Muscle layer of colon (tissue), 2 donors: ENCODE measurements around the gene AUTS2.

Experiments used
- H3K27ac ChIP-seq: one replicate; pipeline ENCODE4 v1.7.0; 2013; ENCODE audit warnings: low read depth, mild to moderate bottlenecking, low read length, moderate library complexity
- H3K27me3 ChIP-seq, 2 donors: one replicate each; pipeline ENCODE4 v1.7.0; 2013; ENCODE audit warnings: low read length in 2 of 2, mild to moderate bottlenecking in 2 of 2; ENCODE audit not compliant: insufficient read depth in 2 of 2, control insufficient read depth in 1 of 2
- H3K36me3 ChIP-seq: one replicate; pipeline ENCODE4 v1.7.0; 2013; ENCODE audit warnings: mild to moderate bottlenecking, low read length; ENCODE audit not compliant: insufficient read depth
- H3K4me1 ChIP-seq: one replicate; pipeline ENCODE4 v1.7.0; 2013; ENCODE audit warnings: mild to moderate bottlenecking, low read length; ENCODE audit not compliant: insufficient read depth
- H3K4me3 ChIP-seq, 2 donors: one replicate each; pipeline ENCODE4 v1.7.0; 2013; ENCODE audit warnings: low read length in 2 of 2, low read depth in 1 of 2, mild to moderate bottlenecking in 1 of 2, moderate library complexity in 1 of 2
- H3K9ac ChIP-seq: one replicate; pipeline ENCODE4 v1.7.0; 2013; ENCODE audit warnings: low read length
- H3K9me3 ChIP-seq: one replicate; pipeline ENCODE4 v1.7.0; 2013; ENCODE audit warnings: mild to moderate bottlenecking, low read length
- donor health status: abdominal sarcoma.
- donor health status: Adenocarcinoma of cecum.

Gene AUTS2

GRCh38 chr7:69857014-69857413 lies 258.7 kb downstream of the AUTS2 start:
- Histone ChIP-seq H3K4me1 (peaks cover 4% of the 10 kb centered on the region), H3K9ac (no peak overlapping the region), H3K4me3 (no peak overlapping the region), H3K36me3 (no peaks in the 10 kb centered on the region), H3K27me3 (no peaks in the 10 kb centered on the region), H3K9me3 (no peaks in the 10 kb centered on the region), H3K27ac (no peak overlapping the region)

GRCh38 chr7:69858471-69858870 lies 260.2 kb downstream of the AUTS2 start:
- no peaks in the 10 kb centered on the region for H3K27me3 ChIP-seq
- no peaks in the 10 kb centered on the region for H3K9me3 ChIP-seq
- no peak overlapping the region for H3K9ac ChIP-seq
- H3K36me3 ChIP-seq, result no peaks in the 10 kb centered on the region
- H3K27ac ChIP-seq, result no peak overlapping the region
- no peak overlapping the region for H3K4me3 ChIP-seq
- H3K4me1 ChIP-seq, result peaks cover 4% of the 10 kb centered on the region

- no peaks in the 10 kb centered on the region for H3K27me3 ChIP-seq
- no peak overlapping the region for H3K27ac ChIP-seq
- H3K4me1 ChIP-seq, result peaks cover 12% of the 10 kb centered on the region
- H3K4me3 ChIP-seq, result no peak overlapping the region
- H3K9me3 ChIP-seq, result no peaks in the 10 kb centered on the region
- H3K9ac ChIP-seq, result no peak overlapping the region
- no peaks in the 10 kb centered on the region for H3K36me3 ChIP-seq
Measured at GRCh38 chr7:69859342-69859741, 261.1 kb downstream of the AUTS2 start.

GRCh38 chr7:69860486-69860885 lies 262.2 kb downstream of the AUTS2 start:
- Histone ChIP-seq H3K27me3 (no peaks in the 10 kb centered on the region), H3K27ac (no peak overlapping the region), H3K9ac (no peak overlapping the region), H3K4me1 (peaks cover 12% of the 10 kb centered on the region), H3K9me3 (no peaks in the 10 kb centered on the region), H3K36me3 (no peaks in the 10 kb centered on the region), H3K4me3 (no peak overlapping the region)

GRCh38 chr7:69860941-69861622 lies 262.8 kb downstream of the AUTS2 start:
- no peak overlapping the region for H3K27ac ChIP-seq
- H3K9ac ChIP-seq, result no peak overlapping the region
- H3K36me3 ChIP-seq, result no peaks in the 10 kb centered on the region
- H3K9me3 ChIP-seq, result no peaks in the 10 kb centered on the region
- no peak overlapping the region for H3K4me3 ChIP-seq
- H3K4me1 ChIP-seq, result peaks cover 12% of the 10 kb centered on the region
- no peaks in the 10 kb centered on the region for H3K27me3 ChIP-seq

GRCh38 chr7:69862413-69863064 lies 264.3 kb downstream of the AUTS2 start:
- H3K4me1 ChIP-seq, result peaks cover 8% of the 10 kb centered on the region
- H3K36me3 ChIP-seq, result no peaks in the 10 kb centered on the region
- H3K27ac ChIP-seq, result no peak overlapping the region
- no peaks in the 10 kb centered on the region for H3K27me3 ChIP-seq
- H3K9ac ChIP-seq, result no peak overlapping the region
- no peaks in the 10 kb centered on the region for H3K9me3 ChIP-seq
- H3K4me3 ChIP-seq, result no peak overlapping the region

DNA sequence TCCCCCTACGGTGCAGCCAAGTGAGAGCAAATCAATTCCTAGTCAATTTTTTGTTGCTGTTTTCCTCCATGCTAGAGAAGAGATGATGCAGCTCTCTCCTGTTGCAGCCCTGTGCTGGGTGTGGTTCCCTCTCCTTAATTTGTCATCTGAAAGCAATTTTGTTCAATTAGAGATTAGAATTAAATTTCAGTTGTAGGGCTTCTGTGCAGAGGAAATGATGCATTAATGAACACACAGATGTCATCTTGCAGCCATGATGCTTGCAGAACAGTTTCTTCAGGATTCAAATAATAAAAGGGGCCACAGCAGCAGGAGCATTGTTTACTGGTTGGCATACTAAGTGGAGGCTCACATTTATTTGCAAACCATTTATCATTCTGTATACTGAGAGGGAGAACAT lies 266.0 kb downstream of the AUTS2 start:
- Histone ChIP-seq H3K4me1 (peaks cover 8% of the 10 kb centered on the region), H3K9me3 (no peaks in the 10 kb centered on the region), H3K27me3 (no peaks in the 10 kb centered on the region), H3K36me3 (no peaks in the 10 kb centered on the region), H3K27ac (no peak overlapping the region), H3K4me3 (no peak overlapping the region), H3K9ac (no peak overlapping the region)

- H3K4me1 ChIP-seq, result peaks cover 8% of the 10 kb centered on the region
Measured at GRCh38 chr7:69864822-69865221, 266.5 kb downstream of the AUTS2 start.

DNA sequence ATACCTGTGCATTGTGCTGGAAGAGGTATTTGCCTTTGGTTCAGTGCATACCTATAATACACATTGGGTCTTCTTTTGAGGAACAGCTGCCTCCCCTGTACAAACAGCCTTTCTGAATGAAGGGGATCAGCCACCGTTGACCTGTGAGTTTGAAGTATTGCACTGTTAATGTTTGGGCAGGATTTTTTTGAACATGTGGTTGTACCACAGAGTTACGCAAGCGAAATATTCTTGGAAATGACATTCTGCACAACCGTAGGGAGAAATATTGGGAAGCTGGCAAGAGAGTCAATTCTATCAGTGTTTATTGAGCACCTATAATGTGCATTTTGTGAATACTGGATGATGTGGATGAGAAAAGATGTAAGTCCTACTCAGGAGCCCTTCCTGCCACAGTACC lies 270.6 kb downstream of the AUTS2 start:
- Histone ChIP-seq H3K36me3 (no peaks in the 10 kb centered on the region), H3K9ac (no peak overlapping the region), H3K27ac (no peak overlapping the region), H3K9me3 (no peaks in the 10 kb centered on the region), H3K4me1 (peaks cover 4% of the 10 kb centered on the region), H3K4me3 (no peak overlapping the region), H3K27me3 (no peaks in the 10 kb centered on the region)

More at GRCh38 chr7:69864822-69865221, 266.5 kb downstream of the AUTS2 start:
- Histone ChIP-seq H3K9ac (no peak overlapping the region), H3K4me3 (no peak overlapping the region), H3K9me3 (no peaks in the 10 kb centered on the region), H3K27me3 (no peaks in the 10 kb centered on the region), H3K27ac (no peak overlapping the region), H3K36me3 (no peaks in the 10 kb centered on the region)

DNA sequence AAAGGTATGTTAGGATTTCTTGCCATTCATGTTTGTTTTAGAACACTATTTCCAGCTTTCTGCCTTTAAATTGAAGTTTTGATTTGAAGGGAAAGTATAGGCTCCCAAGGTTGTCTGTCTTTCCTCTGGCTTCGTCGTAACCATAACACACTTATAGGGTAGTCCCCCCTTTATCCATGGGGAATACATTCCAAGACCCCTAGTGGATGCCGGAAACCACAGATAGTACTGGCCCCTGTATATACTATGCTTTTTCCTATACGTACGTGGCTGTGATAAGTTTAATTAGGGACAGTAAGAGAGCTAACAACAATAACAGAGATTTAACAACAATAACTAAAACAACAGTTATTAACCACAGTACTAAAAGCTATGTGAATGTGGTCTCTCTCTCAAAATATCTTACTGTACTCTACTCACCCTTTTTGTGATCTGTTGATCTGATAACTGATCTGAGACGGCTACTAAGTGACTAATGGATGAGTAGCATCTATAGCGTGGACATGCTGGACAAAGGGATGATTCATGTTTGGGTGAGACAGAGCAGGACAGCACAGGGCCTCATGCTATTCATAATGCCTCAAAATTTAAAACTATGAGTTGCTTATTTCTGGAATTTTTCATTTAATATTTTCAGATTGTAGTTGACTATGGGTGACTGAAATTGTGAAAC lies 273.1 kb downstream of the AUTS2 start:
- Histone ChIP-seq H3K4me1 (no peaks in the 10 kb centered on the region), H3K4me3 (no peak overlapping the region), H3K9me3 (no peaks in the 10 kb centered on the region), H3K36me3 (no peaks in the 10 kb centered on the region), H3K9ac (no peak overlapping the region), H3K27ac (no peak overlapping the region), H3K27me3 (no peaks in the 10 kb centered on the region)

DNA sequence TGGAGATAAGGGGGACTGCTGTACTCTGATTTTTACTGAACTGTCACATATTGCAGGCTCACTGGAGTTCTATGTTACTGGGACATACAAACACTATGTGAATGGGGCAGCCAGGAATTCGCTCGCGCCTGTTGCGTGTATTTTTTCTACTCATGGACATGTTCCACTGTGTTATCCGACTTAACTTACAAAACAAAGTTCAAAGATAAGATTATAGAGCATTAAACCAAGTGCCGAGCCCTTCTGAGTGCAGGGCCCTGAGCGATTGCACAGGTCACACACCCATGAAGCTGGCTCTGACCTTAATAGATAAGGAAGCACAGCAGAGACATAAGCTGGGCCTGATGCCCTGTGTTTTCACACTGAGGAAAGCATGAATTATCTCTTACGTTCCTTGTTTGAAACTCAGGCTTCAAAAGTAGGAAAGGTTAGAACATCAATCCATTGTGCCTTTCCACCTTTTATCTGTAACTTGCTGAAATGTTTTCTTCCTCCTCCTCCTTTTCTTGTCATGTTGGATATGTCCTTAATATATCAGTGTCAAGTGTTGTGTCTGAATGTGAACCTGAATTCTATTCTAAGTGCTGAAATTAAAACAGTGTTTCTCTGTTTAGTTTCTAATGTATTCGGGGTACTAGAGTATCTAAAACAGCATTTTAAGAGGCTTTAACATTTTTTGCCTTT lies 273.8 kb downstream of the AUTS2 start:
- Histone ChIP-seq H3K9me3 (no peaks in the 10 kb centered on the region), H3K4me3 (no peak overlapping the region), H3K4me1 (no peaks in the 10 kb centered on the region), H3K36me3 (no peaks in the 10 kb centered on the region), H3K9ac (no peak overlapping the region), H3K27me3 (no peaks in the 10 kb centered on the region), H3K27ac (no peak overlapping the region)
